ENCODE data around the gene LRRC23. TPM values are rescaled to one million over a fixed set of nuclear protein-coding genes. Genes with fewer than 3 reads are reported as not detected.

The LRRC23 gene
- total and polyA plus RNA-seq, 2 experiments from 2014 or later = 4.3 to 4.5 TPM

GRCh38 chr12:6941782-6942181 lies 37.2 kb downstream of the LRRC23 start:
- H3K9ac ChIP-seq = no peak overlapping the region
- no peak for TF ChIP-seq EZH2phosphoT487 (IDR thresholded peaks at IDR 0.05; ENCODE audit: insufficient read depth, low read depth)
- TF ChIP-seq EZH2 (IDR thresholded peaks at IDR 0.05; ENCODE audit: insufficient read depth, poor library complexity, severe bottlenecking) = no peak
- WGBS, 2 experiments (ENCODE audit: low coverage in 1 of 2, low lambda C conversion rate in 2 of 2, missing lambda C conversion rate in 2 of 2) = 80 to 81% methylated on average over 6 to 12 of the region's 12 CpGs
- 0 out of 2 replicates have a peak, but pooled peaks cover 5% of the 10 kb centered on the region for H3K36me3 ChIP-seq (ENCODE audit: low read depth)
- H3K79me2 ChIP-seq (ENCODE audit: insufficient read depth) = peaks cover 17% of the 10 kb centered on the region
- in situ Hi-C loops (cut with MboI) = loop anchor here (10.0 kb wide), 1 partner anchor 173 kb away; no protein-coding TSS in a partner anchor
- H3K9me2 ChIP-seq (ENCODE audit: insufficient read depth) = no peaks in the 10 kb centered on the region
- no peaks in the 10 kb centered on the region for H3K27me3 ChIP-seq (replicated peaks; ENCODE audit: insufficient read depth)
- no peak overlapping the region for H3K4me3 ChIP-seq
- no peak for DNase-seq
- H3K9me3 ChIP-seq (ENCODE audit: low read depth) = no peaks in the 10 kb centered on the region
- H3K4me2 ChIP-seq (ENCODE audit: unreplicated experiment) = no peak overlapping the region
- H3K27ac ChIP-seq = no peak overlapping the region
- H3F3A ChIP-seq (ENCODE audit: insufficient read depth) = peaks cover 51% of the 10 kb centered on the region
- no peaks in the 10 kb centered on the region for H4K20me1 ChIP-seq (ENCODE audit: insufficient read depth)
- H3K4me1 ChIP-seq (ENCODE audit: insufficient read depth) = peaks cover 24% of the 10 kb centered on the region
- H2AFZ ChIP-seq = no peak overlapping the region

GRCh38 chr12:6942331-6942665 lies 37.7 kb downstream of the LRRC23 start:
- peaks cover 20% of the 10 kb centered on the region for H3K4me1 ChIP-seq (ENCODE audit: insufficient read depth)
- H3K4me2 ChIP-seq (ENCODE audit: unreplicated experiment) = no peak overlapping the region
- no peaks in the 10 kb centered on the region for H3K9me2 ChIP-seq (ENCODE audit: insufficient read depth)
- peaks cover 51% of the 10 kb centered on the region for H3F3A ChIP-seq (ENCODE audit: insufficient read depth)
- H4K20me1 ChIP-seq (ENCODE audit: insufficient read depth) = no peaks in the 10 kb centered on the region
- H3K79me2 ChIP-seq (ENCODE audit: insufficient read depth) = peaks cover 12% of the 10 kb centered on the region; the same call in 1 of the 2 replicates
- H2AFZ ChIP-seq = no peak overlapping the region
- 0 out of 2 replicates have a peak, but pooled peaks cover 5% of the 10 kb centered on the region for H3K36me3 ChIP-seq (ENCODE audit: low read depth)
- no peak overlapping the region for H3K4me3 ChIP-seq
- H3K9me3 ChIP-seq (ENCODE audit: low read depth) = no peaks in the 10 kb centered on the region
- no peak for DNase-seq
- no peaks in the 10 kb centered on the region for H3K27me3 ChIP-seq (replicated peaks; ENCODE audit: insufficient read depth)
- H3K27ac ChIP-seq = peak overlapping the region; percentile 92
- TF ChIP-seq EZH2phosphoT487 (IDR thresholded peaks at IDR 0.05; ENCODE audit: insufficient read depth, low read depth) (no peak), EZH2 (IDR thresholded peaks at IDR 0.05; ENCODE audit: insufficient read depth, poor library complexity, severe bottlenecking) (no peak)
- H3K9ac ChIP-seq = peak overlapping the region; percentile 89
- 81 to 83% methylated on average over 11 of the region's 11 CpGs for WGBS, 2 experiments (ENCODE audit: low coverage in 1 of 2, low lambda C conversion rate in 2 of 2, missing lambda C conversion rate in 2 of 2)
- in situ Hi-C loops (cut with MboI) = loop anchor here (10.0 kb wide), 1 partner anchor 173 kb away; no protein-coding TSS in a partner anchor

- Histone ChIP-seq H3K9me3 (ENCODE audit: low read depth) (no peaks in the 10 kb centered on the region), H3F3A (ENCODE audit: insufficient read depth) (peaks cover 51% of the 10 kb centered on the region), H3K9ac (peak overlapping the region; percentile 89), H2AFZ (peak overlapping the region; percentile 11; the same call in 1 of the 2 replicates), H3K79me2 (ENCODE audit: insufficient read depth) (peaks cover 11% of the 10 kb centered on the region; the same call in 1 of the 2 replicates), H3K36me3 (ENCODE audit: low read depth) (0 out of 2 replicates have a peak, but pooled peaks cover 5% of the 10 kb centered on the region), H3K4me3 (peak overlapping the region; percentile 82), H3K4me2 (ENCODE audit: unreplicated experiment) (peak overlapping the region; percentile 76), H3K4me1 (ENCODE audit: insufficient read depth) (peaks cover 17% of the 10 kb centered on the region), H3K9me2 (ENCODE audit: insufficient read depth) (no peaks in the 10 kb centered on the region), H4K20me1 (ENCODE audit: insufficient read depth) (no peaks in the 10 kb centered on the region), H3K27me3 (replicated peaks; ENCODE audit: insufficient read depth) (no peaks in the 10 kb centered on the region), H3K27ac (peak overlapping the region; percentile 92)
- TF ChIP-seq EZH2 (IDR thresholded peaks at IDR 0.05; ENCODE audit: insufficient read depth, poor library complexity, severe bottlenecking) (no peak), EZH2phosphoT487 (IDR thresholded peaks at IDR 0.05; ENCODE audit: insufficient read depth, low read depth) (no peak)
- in situ Hi-C loops (cut with MboI) = loop anchor here (10.0 kb wide), 1 partner anchor 171 kb away; no protein-coding TSS in a partner anchor
- WGBS, 2 experiments (ENCODE audit: low coverage in 1 of 2, low lambda C conversion rate in 2 of 2, missing lambda C conversion rate in 2 of 2) = 0 to 2% methylated on average over 13 of the region's 13 CpGs
- peak; percentile 96 for DNase-seq
Observed at GRCh38 chr12:6943389-6943721, 38.7 kb downstream of the LRRC23 start.

GRCh38 chr12:6943722-6944380 lies 39.2 kb downstream of the LRRC23 start, which contains the start of the genes C12orf57 and RNU7-1:
C12orf57 (plus strand) TSS chr12:6944022; CDS start chr12:6944122, 100 bp downstream.
RNU7-1 (plus strand) TSS chr12:6943816.
- in situ Hi-C loops (cut with MboI) = loop anchor here (10.0 kb wide), 1 partner anchor 171 kb away; no protein-coding TSS in a partner anchor
- TF ChIP-seq EZH2 (IDR thresholded peaks at IDR 0.05; ENCODE audit: insufficient read depth, poor library complexity, severe bottlenecking) = no peak
- no peak for TF ChIP-seq EZH2phosphoT487 (IDR thresholded peaks at IDR 0.05; ENCODE audit: insufficient read depth, low read depth)
- DNase-seq = peak; percentile 90
- Histone ChIP-seq H4K20me1 (ENCODE audit: insufficient read depth) (no peaks in the 10 kb centered on the region), H3K79me2 (ENCODE audit: insufficient read depth) (peaks cover 11% of the 10 kb centered on the region; the same call in 1 of the 2 replicates), H3K36me3 (ENCODE audit: low read depth) (0 out of 2 replicates have a peak, but pooled peaks cover 5% of the 10 kb centered on the region), H3K4me2 (ENCODE audit: unreplicated experiment) (peak within 1 kb of the TSS; percentile 76), H3K27ac (peak within 1 kb of the TSS; percentile 92), H3F3A (ENCODE audit: insufficient read depth) (peaks cover 51% of the 10 kb centered on the region), H3K27me3 (replicated peaks; ENCODE audit: insufficient read depth) (no peaks in the 10 kb centered on the region), H3K9me3 (ENCODE audit: low read depth) (no peaks in the 10 kb centered on the region), H3K9ac (peak within 1 kb of the TSS; percentile 89), H3K9me2 (ENCODE audit: insufficient read depth) (no peaks in the 10 kb centered on the region), H3K4me1 (ENCODE audit: insufficient read depth) (peaks cover 17% of the 10 kb centered on the region), H3K4me3 (peak within 1 kb of the TSS; percentile 82), H2AFZ (peak within 1 kb of the TSS; percentile 31)
- WGBS, 2 experiments (ENCODE audit: low coverage in 1 of 2, low lambda C conversion rate in 2 of 2, missing lambda C conversion rate in 2 of 2) = 1% methylated on average over 29 to 31 of the region's 31 CpGs

All from GM23248 (cell line).